Measurements from ENCODE around the gene CAPN7.

CAPN7 gene

DNA sequence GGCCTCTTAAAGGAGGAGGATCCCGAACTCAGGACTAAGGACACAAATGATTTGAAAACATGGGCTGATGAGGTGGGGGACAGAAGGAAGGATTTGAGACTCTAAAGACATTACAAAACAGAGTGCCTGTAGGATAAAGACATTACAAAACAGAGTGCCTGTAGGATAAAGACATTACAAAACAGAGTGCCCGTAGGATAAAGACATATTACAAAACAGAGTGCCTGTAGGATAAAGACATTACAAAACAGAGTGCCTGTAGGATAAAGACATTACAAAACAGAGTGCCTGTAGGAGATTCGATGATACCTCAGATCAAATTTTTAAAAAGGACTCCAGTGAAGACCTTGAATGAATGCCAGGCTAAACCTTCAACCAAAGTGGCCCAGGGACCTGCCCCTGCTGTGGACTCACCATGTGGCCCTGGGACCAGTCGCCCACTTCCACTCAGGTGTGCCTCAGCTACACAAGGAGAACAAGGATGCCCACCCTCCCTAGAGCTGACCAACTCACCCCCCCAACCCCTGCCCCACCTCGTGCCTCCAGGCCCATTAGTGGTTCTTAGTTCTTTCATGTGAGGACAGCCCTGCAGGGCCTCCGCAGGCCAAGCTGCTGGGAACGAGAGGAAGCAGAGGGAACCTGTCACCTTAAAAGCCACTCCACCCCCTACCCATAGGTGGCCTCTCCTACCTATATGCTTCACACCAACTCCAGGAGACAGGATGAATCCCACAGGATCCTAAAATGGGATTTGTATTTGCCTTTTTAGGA, 66.6 kb downstream of the CAPN7 start:
- Histone ChIP-seq H2AK5ac (ENCODE audit: low read length) (no peak overlapping the region), H2BK5ac (ENCODE audit: low read length) (no peak overlapping the region), H3K79me2 (ENCODE audit: control insufficient read depth, insufficient read depth, low read length) (no peaks in the 10 kb centered on the region), H4K8ac (ENCODE audit: low read depth, low read length) (no peak overlapping the region), H3K23ac (ENCODE audit: low read length) (peak overlapping the region; percentile 9), H2BK120ac (ENCODE audit: low read depth, low read length) (no peak overlapping the region), H3K56ac (ENCODE audit: low read length) (no peak overlapping the region), H3K4me3 (ENCODE audit: low read length) (no peak overlapping the region), H3K18ac (ENCODE audit: low read length) (no peak overlapping the region), H3K4me2 (ENCODE audit: low read length) (no peak overlapping the region), H4K5ac (ENCODE audit: low read length) (no peak overlapping the region), H3K36me3 (ENCODE audit: control insufficient read depth, insufficient read depth, low read length) (no peaks in the 10 kb centered on the region), H3K27me3 (ENCODE audit: insufficient read depth, low read length, poor library complexity) (no peaks in the 10 kb centered on the region), H3K79me1 (ENCODE audit: low read length) (no peaks in the 10 kb centered on the region), H3K4me1 (ENCODE audit: control insufficient read depth, low read depth, low read length) (no peaks in the 10 kb centered on the region), H3K27ac (ENCODE audit: low read depth, low read length) (no peak overlapping the region), H3K4ac (ENCODE audit: low read depth, low read length) (no peak overlapping the region), H2BK15ac (replicated peaks; ENCODE audit: low read depth) (no peak overlapping the region), H3K9ac (ENCODE audit: low read length) (no peak overlapping the region)
- peak; percentile 72 for DNase-seq
- no CpG with 5 or more reads among the region's 7 CpGs for WGBS (ENCODE audit: extremely low coverage, insufficient coverage, low lambda C conversion rate)

DNA sequence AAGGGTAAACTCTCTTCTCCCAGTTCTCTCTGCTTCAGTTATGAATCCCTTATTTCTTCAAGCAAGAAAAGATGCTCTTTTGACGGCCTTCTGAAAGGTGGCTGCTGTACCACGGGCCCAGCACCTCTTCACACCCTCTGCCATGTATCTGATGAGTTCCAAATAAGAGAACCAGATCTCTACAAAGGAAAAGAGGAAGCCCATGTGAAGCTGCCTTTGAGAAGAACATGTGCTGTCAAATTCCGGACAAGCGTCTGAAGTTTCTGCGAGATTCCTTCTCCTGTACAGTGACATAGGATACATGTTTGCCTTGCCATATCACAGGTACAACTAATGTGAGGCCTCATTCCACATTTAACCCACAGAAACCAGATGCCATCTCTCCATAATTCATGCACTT, 67.2 kb downstream of the CAPN7 start:
- Histone ChIP-seq H3K4me2 (ENCODE audit: low read length) (no peak overlapping the region), H4K8ac (ENCODE audit: low read depth, low read length) (no peak overlapping the region), H3K4me1 (ENCODE audit: control insufficient read depth, low read depth, low read length) (no peaks in the 10 kb centered on the region), H2BK15ac (replicated peaks; ENCODE audit: low read depth) (no peak overlapping the region), H3K23ac (ENCODE audit: low read length) (no peak overlapping the region), H3K27ac (ENCODE audit: low read depth, low read length) (no peak overlapping the region), H2BK120ac (ENCODE audit: low read depth, low read length) (no peak overlapping the region), H3K56ac (ENCODE audit: low read length) (no peak overlapping the region), H2BK5ac (ENCODE audit: low read length) (no peak overlapping the region), H3K79me1 (ENCODE audit: low read length) (no peaks in the 10 kb centered on the region), H3K4me3 (ENCODE audit: low read length) (no peak overlapping the region), H3K4ac (ENCODE audit: low read depth, low read length) (no peak overlapping the region), H3K18ac (ENCODE audit: low read length) (no peak overlapping the region), H3K27me3 (ENCODE audit: insufficient read depth, low read length, poor library complexity) (no peaks in the 10 kb centered on the region), H2AK5ac (ENCODE audit: low read length) (no peak overlapping the region), H3K79me2 (ENCODE audit: control insufficient read depth, insufficient read depth, low read length) (no peaks in the 10 kb centered on the region), H3K9ac (ENCODE audit: low read length) (no peak overlapping the region), H4K5ac (ENCODE audit: low read length) (no peak overlapping the region), H3K36me3 (ENCODE audit: control insufficient read depth, insufficient read depth, low read length) (no peaks in the 10 kb centered on the region)
- no CpG with 5 or more reads among the region's 5 CpGs for WGBS (ENCODE audit: extremely low coverage, insufficient coverage, low lambda C conversion rate)
- DNase-seq, result no peak

DNA sequence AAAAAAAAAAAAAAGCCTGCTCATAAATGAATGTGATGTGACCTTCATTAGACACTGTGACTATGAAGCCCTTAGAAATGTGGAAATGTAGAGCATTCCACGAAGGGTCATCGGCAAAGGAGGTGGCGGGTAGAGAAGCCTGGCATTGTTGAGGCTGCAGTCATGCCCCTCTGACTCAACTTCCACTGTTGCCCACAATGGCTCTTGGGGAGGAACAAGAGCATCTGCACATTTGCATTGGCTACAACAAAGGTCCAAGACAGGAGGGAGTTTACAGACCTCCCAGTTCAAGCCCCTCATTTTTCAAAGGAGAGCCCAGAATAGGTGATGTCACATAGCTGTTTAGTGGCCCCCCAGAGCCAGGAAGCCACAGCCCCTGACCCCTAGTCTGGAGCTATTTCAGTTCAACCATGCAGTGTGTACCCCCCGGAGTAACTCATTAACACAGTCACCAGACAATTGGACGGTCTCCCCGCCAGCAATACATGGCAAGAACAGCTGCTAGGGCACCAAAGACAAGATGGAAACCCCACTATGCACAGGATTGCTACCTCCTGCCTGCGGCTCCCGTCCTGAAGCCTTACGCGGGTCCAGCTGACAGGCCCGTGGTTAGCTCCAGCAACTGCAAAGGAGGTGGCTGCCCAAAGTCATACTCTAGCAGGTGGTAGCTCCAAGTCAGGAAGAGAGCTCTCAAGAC, 70.1 kb downstream of the CAPN7 start:
- H4K5ac ChIP-seq (ENCODE audit: low read length), result no peak overlapping the region
- no peak overlapping the region for H3K18ac ChIP-seq (ENCODE audit: low read length)
- H3K79me2 ChIP-seq (ENCODE audit: control insufficient read depth, insufficient read depth, low read length), result no peaks in the 10 kb centered on the region
- no peak overlapping the region for H2AK5ac ChIP-seq (ENCODE audit: low read length)
- H3K56ac ChIP-seq (ENCODE audit: low read length), result no peak overlapping the region
- DNase-seq, result no peak
- no peaks in the 10 kb centered on the region for H3K27me3 ChIP-seq (ENCODE audit: insufficient read depth, low read length, poor library complexity)
- no peak overlapping the region for H3K4me2 ChIP-seq (ENCODE audit: low read length)
- no peak overlapping the region for H3K23ac ChIP-seq (ENCODE audit: low read length)
- H3K4me1 ChIP-seq (ENCODE audit: control insufficient read depth, low read depth, low read length), result no peaks in the 10 kb centered on the region
- no peak overlapping the region for H3K9ac ChIP-seq (ENCODE audit: low read length)
- H3K27ac ChIP-seq (ENCODE audit: low read depth, low read length), result no peak overlapping the region
- no peak overlapping the region for H3K4me3 ChIP-seq (ENCODE audit: low read length)
- H3K36me3 ChIP-seq (ENCODE audit: control insufficient read depth, insufficient read depth, low read length), result no peaks in the 10 kb centered on the region
- no peak overlapping the region for H2BK5ac ChIP-seq (ENCODE audit: low read length)
- H3K79me1 ChIP-seq (ENCODE audit: low read length), result no peaks in the 10 kb centered on the region
- no peak overlapping the region for H3K4ac ChIP-seq (ENCODE audit: low read depth, low read length)
- H2BK15ac ChIP-seq (replicated peaks; ENCODE audit: low read depth), result no peak overlapping the region
- WGBS (ENCODE audit: extremely low coverage, insufficient coverage, low lambda C conversion rate), result no CpG with 5 or more reads among the region's 11 CpGs
- H2BK120ac ChIP-seq (ENCODE audit: low read depth, low read length), result no peak overlapping the region
- H4K8ac ChIP-seq (ENCODE audit: low read depth, low read length), result no peak overlapping the region

DNA sequence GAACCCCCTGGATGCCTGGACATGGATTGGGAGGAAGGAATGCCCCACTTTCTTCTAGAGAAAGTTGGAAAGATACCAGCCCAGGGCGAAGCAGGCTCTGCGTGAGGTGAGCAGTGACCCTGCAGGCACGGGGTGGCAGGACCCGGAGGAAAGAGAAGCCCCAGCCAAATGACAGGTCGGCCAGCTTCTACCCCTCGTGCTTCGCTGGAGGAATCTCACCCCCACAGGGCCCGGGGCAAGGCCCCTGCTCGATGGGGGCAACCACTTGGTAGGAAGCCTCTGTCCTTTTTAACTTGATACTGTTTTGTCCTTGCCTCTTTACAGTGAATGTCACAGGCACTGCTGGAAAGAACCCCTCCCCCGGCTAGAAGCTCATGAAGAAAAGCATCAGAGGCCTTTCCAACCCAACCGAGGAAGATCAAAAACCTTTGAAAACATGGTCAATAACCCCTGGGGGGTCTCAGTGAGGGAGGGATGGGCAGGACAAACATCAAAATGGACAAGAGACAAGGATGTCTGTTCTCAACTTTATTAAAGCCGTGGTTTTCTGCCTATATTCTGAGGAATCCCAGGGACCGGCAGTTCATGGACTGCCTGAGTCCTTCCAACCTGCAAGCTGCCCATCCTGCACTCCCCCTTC, 71.9 kb downstream of the CAPN7 start:
- Histone ChIP-seq H3K18ac (ENCODE audit: low read length) (no peak overlapping the region), H2BK120ac (ENCODE audit: low read depth, low read length) (no peak overlapping the region), H2BK15ac (replicated peaks; ENCODE audit: low read depth) (no peak overlapping the region), H3K9ac (ENCODE audit: low read length) (no peak overlapping the region), H3K36me3 (ENCODE audit: control insufficient read depth, insufficient read depth, low read length) (no peaks in the 10 kb centered on the region), H2BK5ac (ENCODE audit: low read length) (no peak overlapping the region), H3K4me1 (ENCODE audit: control insufficient read depth, low read depth, low read length) (no peaks in the 10 kb centered on the region), H3K23ac (ENCODE audit: low read length) (no peak overlapping the region), H4K8ac (ENCODE audit: low read depth, low read length) (no peak overlapping the region), H3K4me3 (ENCODE audit: low read length) (no peak overlapping the region), H4K5ac (ENCODE audit: low read length) (no peak overlapping the region), H3K4ac (ENCODE audit: low read depth, low read length) (no peak overlapping the region), H3K79me2 (ENCODE audit: control insufficient read depth, insufficient read depth, low read length) (no peaks in the 10 kb centered on the region), H3K4me2 (ENCODE audit: low read length) (no peak overlapping the region), H2AK5ac (ENCODE audit: low read length) (no peak overlapping the region), H3K56ac (ENCODE audit: low read length) (no peak overlapping the region), H3K79me1 (ENCODE audit: low read length) (no peaks in the 10 kb centered on the region), H3K27ac (ENCODE audit: low read depth, low read length) (no peak overlapping the region), H3K27me3 (ENCODE audit: insufficient read depth, low read length, poor library complexity) (no peaks in the 10 kb centered on the region)
- no peak for DNase-seq
- WGBS (ENCODE audit: extremely low coverage, insufficient coverage, low lambda C conversion rate), result no CpG with 5 or more reads among the region's 13 CpGs

DNA sequence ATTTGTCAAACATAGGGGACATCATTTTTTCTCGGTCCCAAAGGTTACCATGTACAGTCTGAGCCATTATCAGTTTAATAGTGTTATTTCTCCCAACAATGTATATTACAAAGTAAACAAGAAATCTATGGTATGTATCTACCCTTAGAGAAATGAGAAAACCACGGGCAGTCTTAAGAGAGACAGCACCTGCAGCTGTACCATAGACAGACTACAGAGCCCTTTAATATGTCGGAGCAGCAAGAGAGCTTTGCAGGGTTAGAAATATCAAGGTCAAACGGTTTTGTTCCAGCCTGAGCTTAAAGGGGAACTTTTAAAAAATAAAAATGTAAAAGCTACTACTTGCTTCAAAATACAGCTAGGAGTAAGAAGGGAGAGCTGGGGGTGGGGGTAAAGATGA, 73.2 kb downstream of the CAPN7 start:
- Histone ChIP-seq H3K4ac (ENCODE audit: low read depth, low read length) (no peak overlapping the region), H2BK120ac (ENCODE audit: low read depth, low read length) (no peak overlapping the region), H2AK5ac (ENCODE audit: low read length) (no peak overlapping the region), H3K23ac (ENCODE audit: low read length) (no peak overlapping the region), H3K36me3 (ENCODE audit: control insufficient read depth, insufficient read depth, low read length) (no peaks in the 10 kb centered on the region), H4K5ac (ENCODE audit: low read length) (no peak overlapping the region), H3K56ac (ENCODE audit: low read length) (no peak overlapping the region), H4K8ac (ENCODE audit: low read depth, low read length) (no peak overlapping the region), H3K4me3 (ENCODE audit: low read length) (no peak overlapping the region), H3K9ac (ENCODE audit: low read length) (no peak overlapping the region), H3K27me3 (ENCODE audit: insufficient read depth, low read length, poor library complexity) (no peaks in the 10 kb centered on the region), H3K4me2 (ENCODE audit: low read length) (no peak overlapping the region), H3K4me1 (ENCODE audit: control insufficient read depth, low read depth, low read length) (no peaks in the 10 kb centered on the region), H3K79me1 (ENCODE audit: low read length) (no peaks in the 10 kb centered on the region), H3K79me2 (ENCODE audit: control insufficient read depth, insufficient read depth, low read length) (no peaks in the 10 kb centered on the region), H2BK15ac (replicated peaks; ENCODE audit: low read depth) (no peak overlapping the region), H3K27ac (ENCODE audit: low read depth, low read length) (no peak overlapping the region), H3K18ac (ENCODE audit: low read length) (no peak overlapping the region), H2BK5ac (ENCODE audit: low read length) (no peak overlapping the region)
- DNase-seq, result no peak
- no CpG with 5 or more reads among the region's 4 CpGs for WGBS (ENCODE audit: extremely low coverage, insufficient coverage, low lambda C conversion rate)
